NOMO-1 treated with DMSO at 0.1 percent for 48 hours (cell line): ENCODE data around the gene NPAS2.

ENCODE experiments used
- DNase-seq: peaks from one replicate; lab custom pipeline; 2025; ENCODE audit not compliant: unreplicated experiment; lab: John Stamatoyannopoulos, UW

The NPAS2 gene

GRCh38 chr2:100852999-100853908 is 33.3 kb downstream of the NPAS2 start:
- peak; percentile 70 for DNase-seq

- DNase-seq: peak; percentile 48
Measured at GRCh38 chr2:100853909-100854810, 34.2 kb downstream of the NPAS2 start.

GRCh38 chr2:100855084-100855483 is 35.1 kb downstream of the NPAS2 start:
- DNase-seq: no peak

DNA sequence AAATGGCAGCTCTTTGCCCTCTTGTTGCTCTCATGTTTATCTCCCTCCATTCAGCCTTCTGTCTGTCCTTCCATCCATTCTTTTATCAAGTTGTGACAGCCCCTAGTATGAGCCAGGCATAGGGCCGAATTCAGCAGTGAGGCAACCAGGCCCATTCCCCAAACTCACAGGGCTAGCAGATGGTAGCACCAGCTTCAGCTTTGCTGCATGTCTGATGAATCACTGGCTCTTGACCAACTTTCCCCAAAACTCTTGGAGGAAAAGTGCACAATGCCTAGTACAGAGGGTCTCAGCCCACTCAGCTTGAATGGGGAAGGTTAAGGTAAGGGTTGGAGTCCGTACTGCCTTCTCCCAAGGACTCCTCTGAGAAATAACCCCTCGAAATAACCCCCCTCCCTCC is 35.7 kb downstream of the NPAS2 start:
- DNase-seq: no peak

GRCh38 chr2:100856732-100857131 is 36.8 kb downstream of the NPAS2 start:
- DNase-seq: no peak

GRCh38 chr2:100857341-100857740 is 37.4 kb downstream of the NPAS2 start:
- DNase-seq: no peak

DNA sequence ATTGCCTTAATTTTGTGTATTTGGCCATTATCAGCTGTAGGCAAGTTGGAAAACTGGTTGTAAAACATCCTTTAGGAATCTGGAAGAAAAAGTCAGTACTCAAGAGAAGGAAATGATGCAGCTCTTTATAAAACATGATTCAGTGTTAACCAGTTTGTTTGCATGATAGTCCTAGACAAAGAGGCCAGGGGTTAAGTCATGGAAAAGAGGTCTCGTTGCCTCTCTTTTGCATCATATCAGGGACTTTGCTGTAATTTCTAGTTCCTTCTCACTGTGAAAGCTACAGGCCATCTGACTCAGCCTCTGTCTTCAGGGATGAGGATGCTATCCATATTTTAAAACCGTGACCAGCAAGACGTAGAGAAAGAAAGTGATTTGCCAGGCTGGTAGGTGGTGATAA is 38.0 kb downstream of the NPAS2 start:
- DNase-seq: no peak

- no peak for DNase-seq
Measured at GRCh38 chr2:100859902-100860301, 40.0 kb downstream of the NPAS2 start.

DNA sequence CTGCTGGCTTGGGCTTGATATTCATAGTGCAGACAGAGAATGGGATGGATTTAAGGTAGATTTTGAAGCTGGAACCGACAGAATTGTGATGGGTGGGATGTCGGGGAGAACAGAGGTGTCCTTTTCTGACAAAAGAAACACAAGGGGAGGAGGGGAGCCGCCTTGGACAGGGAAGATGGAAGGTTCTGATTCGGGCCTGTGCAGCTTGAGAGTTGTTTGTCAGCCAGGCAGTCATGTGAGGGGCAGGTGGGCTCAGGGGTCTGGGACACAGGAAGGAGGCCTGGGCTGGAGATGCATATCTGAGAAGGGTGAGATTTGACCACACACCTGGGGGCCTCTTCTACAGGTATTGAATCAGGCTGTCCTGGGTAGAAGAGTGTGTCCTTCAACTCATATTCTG is 41.4 kb downstream of the NPAS2 start:
- DNase-seq: no peak

GRCh38 chr2:100862081-100862480 is 42.1 kb downstream of the NPAS2 start:
- DNase-seq: no peak

- no peak for DNase-seq
Measured at GRCh38 chr2:100865816-100866460, 46.0 kb downstream of the NPAS2 start.

GRCh38 chr2:100868083-100868482 is 48.1 kb downstream of the NPAS2 start:
- no peak for DNase-seq

GRCh38 chr2:100869120-100869519 is 49.2 kb downstream of the NPAS2 start:
- DNase-seq: no peak

- no peak for DNase-seq
Measured at GRCh38 chr2:100870652-100871531, 51.0 kb downstream of the NPAS2 start.

- no peak for DNase-seq
Measured at GRCh38 chr2:100875516-100876230, 55.7 kb downstream of the NPAS2 start.

- DNase-seq: no peak
Measured at GRCh38 chr2:100876231-100876860, 56.4 kb downstream of the NPAS2 start.

DNA sequence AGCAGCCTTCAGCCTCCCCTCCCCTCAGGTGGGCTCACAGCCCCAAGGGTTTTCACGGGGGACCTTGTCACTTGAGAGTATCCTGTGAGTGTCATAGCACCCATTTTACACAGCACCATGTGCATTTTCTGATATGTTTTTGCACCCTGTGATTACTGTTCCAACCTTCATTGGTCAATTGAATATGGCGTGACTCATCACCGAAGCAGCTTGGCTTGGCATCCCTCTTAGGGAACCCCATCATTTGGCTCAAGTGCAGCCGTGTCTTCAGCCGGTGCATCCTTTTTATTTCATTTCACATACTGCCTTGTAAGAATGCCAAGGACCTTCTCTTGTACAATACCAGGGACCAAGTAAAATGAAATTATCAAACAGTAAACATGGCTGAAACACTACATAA is 57.6 kb downstream of the NPAS2 start:
- no peak for DNase-seq

GRCh38 chr2:100878000-100878791 is 58.3 kb downstream of the NPAS2 start:
- DNase-seq: no peak

GRCh38 chr2:100879296-100879695 is 59.4 kb downstream of the NPAS2 start:
- no peak for DNase-seq
